OCI-LY3 (cell line): ENCODE measurements around the gene NAXE.

Source experiments
- CTCF ChIP-seq: fragments of 200-600, 300-600 bp; sonication (generic); IDR thresholded peaks from 2 replicates; pipeline ENCODE4 v1.5.1; 2014; ENCODE audit warnings: antibody characterized with exemption, low read length, low read depth
- EZH2phosphoT487 ChIP-seq: fragments of 200-600 bp; shearing (Covaris generic); IDR thresholded peaks from 2 replicates; pipeline ENCODE4 v1.6.1; 2018; ENCODE audit warnings: antibody characterized with exemption, mixed run types, low read depth

GRCh38 chr1:156626079-156626438 is 34.5 kb downstream of the NAXE start:
- TF ChIP-seq CTCF (no peak), EZH2phosphoT487 (no peak)
